Mucosa of descending colon (tissue), 3 donors: Measurements from ENCODE around the gene TTC7B. TPM values are rescaled to one million over a fixed set of nuclear protein-coding genes. Genes with fewer than 3 reads are reported as not detected.

Experiments
- ATAC-seq: fragments of 200-7000 bp; cut with Tn5 transposase; one replicate; pipeline ENCODE4 v1.9.1; 2020; ENCODE audit warnings: mild to moderate bottlenecking, moderate library complexity
- DNase-seq, 3 donors: peaks; one replicate each; pipeline ENCODE4 v3.0.0-alpha.2; 2020
- H3K36me3 ChIP-seq: fragments of 200-600 bp; one replicate; pipeline ENCODE4 v1.8.0; 2021; ENCODE audit warnings: low read depth, mild to moderate bottlenecking
- H3K4me1 ChIP-seq: fragments of 200-600 bp; one replicate; pipeline ENCODE4 v1.8.0; 2021; ENCODE audit warnings: low read depth, mild to moderate bottlenecking
- H3K4me3 ChIP-seq: fragments of 200-600 bp; one replicate; pipeline ENCODE4 v1.8.0; 2021; ENCODE audit warnings: mild to moderate bottlenecking
- H3K9me3 ChIP-seq: fragments of 200-600 bp; one replicate; pipeline ENCODE4 v1.8.0; 2021; ENCODE audit warnings: mild to moderate bottlenecking
- CTCF ChIP-seq: fragments of 200-600 bp; IDR thresholded peaks from one replicate; pipeline ENCODE4 v1.8.0; 2022; ENCODE audit warnings: antibody characterized with exemption, mild to moderate bottlenecking
- intact Hi-C, 2 donors: fragments of 100-400 bp; cut with DNase I in 1 of 2; cut with micrococcal nuclease in 1 of 2; formaldehyde crosslinking; loops; one replicate each; pipeline versions ENCODE4 v1.11.0 to v1.11.1; 2022; cut with DNase I, micrococcal nuclease
- total RNA-seq, 3 donors: library from RNA; stranded (reverse); fragmentation: NEBNext Ultra II Directional in 2 of 3; extraction: Animal tissue kit (Norgen Biotek cat#: 25700) in 2 of 3; gene quantifications; one replicate each; pipeline versions ENCODE4 v1.2.1 to v1.2.4, GENCODE V29; 2021 to 2023
- donor health status: DM: no; HTN: no; CAD: no; lungs with moderate emphysema.
- donor health status: DM: no; HTN: no; CAD: no.
- donor health status: DM: no; HTN: yes; CAD: no.

The TTC7B gene
- total RNA-seq, 3 donors from 2014 or later: 6.0 to 72.8 (median 10.0) TPM

GRCh38 chr14:90758028-90758889, 58.0 kb downstream of the TTC7B start:
- peak; percentile 90 to 96 (median 94) for DNase-seq
- TF ChIP-seq CTCF: peak; percentile 89
- peaks cover 6% of the 10 kb centered on the region for H3K4me1 ChIP-seq
- H3K36me3 ChIP-seq: no peaks in the 10 kb centered on the region
- H3K9me3 ChIP-seq: peaks cover 5% of the 10 kb centered on the region
- ATAC-seq: peak; percentile 94
- peak overlapping the region; percentile 4 for H3K4me3 ChIP-seq
- intact Hi-C loops: loop anchor here in 1 of 2 donors (5.0 kb wide), 1 partner anchor 376 kb away; no protein-coding TSS in a partner anchor

GRCh38 chr14:90757452-90757851, 58.8 kb downstream of the TTC7B start:
- H3K36me3 ChIP-seq: no peaks in the 10 kb centered on the region
- no peak overlapping the region for H3K4me3 ChIP-seq
- H3K4me1 ChIP-seq: peaks cover 6% of the 10 kb centered on the region
- ATAC-seq (no peak), DNase-seq (no peak)
- intact Hi-C loops: loop anchor here in 1 of 2 donors (5.0 kb wide), 1 partner anchor 375 kb away; no protein-coding TSS in a partner anchor
- no peak for TF ChIP-seq CTCF
- no peaks in the 10 kb centered on the region for H3K9me3 ChIP-seq

- H3K4me3 ChIP-seq: no peak overlapping the region
- no peaks in the 10 kb centered on the region for H3K9me3 ChIP-seq
- DNase-seq (peak in 1 of 3 donors; percentile 12), ATAC-seq (no peak)
- intact Hi-C loops: loop anchor here in 1 of 2 donors (5.0 kb wide), 1 partner anchor 375 kb away; no protein-coding TSS in a partner anchor
- TF ChIP-seq CTCF: no peak
- H3K4me1 ChIP-seq: peaks cover 6% of the 10 kb centered on the region
- no peaks in the 10 kb centered on the region for H3K36me3 ChIP-seq
Observed at GRCh38 chr14:90756755-90757345, 59.4 kb downstream of the TTC7B start.

- Histone ChIP-seq H3K4me3 (no peak overlapping the region), H3K36me3 (no peaks in the 10 kb centered on the region), H3K4me1 (peaks cover 6% of the 10 kb centered on the region), H3K9me3 (no peaks in the 10 kb centered on the region)
- intact Hi-C loops: loop anchor here in 1 of 2 donors (5.0 kb wide), 1 partner anchor 373 kb away; no protein-coding TSS in a partner anchor
- DNase-seq: no peak
- no peak for ATAC-seq
- no peak for TF ChIP-seq CTCF
Observed at GRCh38 chr14:90755661-90756304, 60.4 kb downstream of the TTC7B start.

- intact Hi-C loops: no loop called here
- Histone ChIP-seq H3K9me3 (peaks cover 5% of the 10 kb centered on the region), H3K36me3 (no peaks in the 10 kb centered on the region), H3K4me1 (peaks cover 6% of the 10 kb centered on the region), H3K4me3 (no peak overlapping the region)
- no peak for TF ChIP-seq CTCF
- ATAC-seq (no peak), DNase-seq (no peak)
Observed at GRCh38 chr14:90753456-90754005, 62.7 kb downstream of the TTC7B start.
